ENCODE results near the gene NUP62.
"Not testable (repeated sequence)": the region's sequence is repeated elsewhere in the genome, so short reads cannot be mapped to it uniquely, and the experiment has no call there.

NUP62 gene

DNA sequence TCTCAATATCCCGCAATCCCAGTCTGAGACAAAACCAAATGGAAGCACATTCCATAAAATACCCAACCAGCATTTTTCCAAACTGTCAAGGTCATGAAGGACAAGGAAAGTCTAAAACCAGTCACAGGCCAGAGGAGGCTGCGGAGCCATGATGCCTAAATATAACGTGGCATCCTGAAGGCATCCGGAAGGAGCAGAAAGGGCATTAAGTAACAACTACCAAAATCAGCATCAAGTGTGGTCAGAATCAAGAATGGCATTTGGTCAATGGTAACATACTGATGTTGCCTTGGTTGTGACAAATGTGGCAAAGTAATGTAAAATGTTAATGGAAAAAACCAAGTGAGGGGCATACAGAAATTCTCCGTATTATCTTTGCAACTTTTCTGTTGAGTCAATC, 3.8 kb downstream of the NUP62 start:
- no peak for DNase-seq (ENCODE audit: low spot score)

DNA sequence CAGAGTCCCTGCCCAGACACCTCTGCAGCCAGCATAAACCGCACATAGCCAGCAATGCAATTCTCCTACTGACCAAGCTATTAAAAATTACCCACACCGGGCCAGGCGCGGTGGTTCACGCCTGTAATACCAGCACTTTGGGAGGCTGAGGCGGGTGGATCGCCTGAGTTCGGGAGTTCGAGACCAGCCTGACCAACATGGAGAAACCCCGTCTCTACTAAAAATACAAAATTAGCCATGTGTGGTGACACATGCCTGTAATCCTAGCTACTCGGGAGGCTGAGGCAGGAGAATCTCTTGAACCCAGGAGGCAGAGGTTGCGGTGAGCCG, 4.5 kb downstream of the NUP62 start:
- not testable (repeated sequence) for DNase-seq (ENCODE audit: low spot score)

DNA sequence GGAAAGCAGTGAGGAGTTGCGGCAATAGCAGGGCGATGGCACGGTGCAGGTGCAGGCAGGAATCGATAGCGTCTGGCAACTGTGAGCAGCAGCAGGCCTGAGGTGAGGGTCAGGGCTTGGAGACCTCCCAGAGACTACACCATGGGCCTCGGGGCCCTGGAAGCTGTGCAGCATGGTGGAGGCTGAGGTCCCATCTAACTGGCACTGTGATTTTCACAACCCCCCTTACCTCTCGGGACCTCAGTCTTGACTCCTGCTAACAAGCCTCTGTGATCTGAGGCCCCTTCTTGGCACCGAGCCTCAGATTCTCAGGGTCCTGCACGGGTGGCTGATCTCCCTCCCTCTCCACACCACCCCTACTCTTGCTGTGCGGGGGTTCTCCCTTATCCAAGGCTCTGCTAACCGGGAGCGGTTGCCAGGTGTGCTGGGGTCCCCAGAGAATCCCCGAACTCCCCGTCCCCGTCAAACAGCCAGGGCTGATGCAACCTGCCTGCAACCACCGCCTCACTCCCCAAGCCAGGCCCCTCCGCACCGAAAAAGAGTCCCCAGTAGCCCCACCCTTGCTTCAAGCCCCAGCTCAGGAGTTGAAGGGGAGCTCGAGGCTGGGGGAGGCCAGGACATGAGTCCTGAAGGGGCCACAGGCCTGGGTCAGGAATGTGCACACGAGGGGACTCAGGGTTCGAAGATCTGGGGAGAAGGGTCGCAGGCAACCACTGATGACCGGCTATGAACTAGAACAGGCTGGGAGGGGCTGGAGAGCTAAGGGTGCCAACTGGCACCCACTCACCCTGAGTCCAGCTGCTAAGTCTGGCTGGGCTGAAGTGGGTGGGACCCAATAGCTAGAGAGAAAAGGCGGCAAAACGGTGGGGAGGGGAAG, 5.1 kb downstream of the NUP62 start:
- no peak for DNase-seq (ENCODE audit: low spot score)

DNA sequence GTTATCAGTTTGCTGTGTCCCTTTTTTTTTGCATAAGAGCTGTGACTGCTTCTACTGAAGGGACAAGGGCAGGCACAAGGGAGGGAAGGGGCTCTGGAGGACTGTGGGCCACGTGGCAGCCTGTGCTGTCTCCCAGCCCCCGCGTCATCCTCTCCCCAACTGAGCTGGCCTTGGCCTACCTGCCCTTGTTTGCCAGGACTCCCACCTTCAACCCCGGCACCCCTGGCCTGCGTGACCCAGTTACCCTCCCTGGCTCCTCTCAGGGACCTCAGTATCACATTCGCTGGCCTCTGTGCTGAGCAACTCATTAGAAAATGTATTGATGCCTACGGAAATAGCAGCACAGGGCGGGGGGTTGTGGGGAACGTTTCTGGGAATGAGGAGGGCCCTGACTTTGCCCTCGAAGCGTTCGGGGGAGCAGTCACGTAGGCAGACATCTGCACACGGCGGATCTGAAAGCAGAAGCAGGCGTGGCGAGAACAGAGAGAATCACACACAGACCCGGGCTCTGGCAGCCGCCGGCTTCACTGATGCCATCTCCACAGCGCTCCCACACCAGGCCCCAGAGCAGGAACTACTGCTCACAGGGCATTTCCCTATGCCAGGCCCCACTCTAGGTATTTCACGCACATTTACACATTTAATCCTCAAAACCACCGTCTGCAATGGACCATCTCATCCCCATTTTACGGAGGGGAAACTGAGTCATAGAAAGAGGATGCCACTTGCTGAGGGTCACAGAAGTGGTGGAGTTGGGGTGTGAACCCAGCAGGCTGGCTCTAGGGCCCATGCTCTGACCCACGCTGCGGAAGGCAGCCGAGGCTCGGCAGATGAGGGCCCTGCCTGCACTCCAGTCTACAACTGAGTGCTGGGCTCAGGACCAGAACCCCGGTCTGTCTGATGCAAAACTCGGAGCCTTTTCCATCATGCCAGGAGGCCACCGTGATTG, 6.0 kb downstream of the NUP62 start:
- DNase-seq (ENCODE audit: low spot score): no peak

DNA sequence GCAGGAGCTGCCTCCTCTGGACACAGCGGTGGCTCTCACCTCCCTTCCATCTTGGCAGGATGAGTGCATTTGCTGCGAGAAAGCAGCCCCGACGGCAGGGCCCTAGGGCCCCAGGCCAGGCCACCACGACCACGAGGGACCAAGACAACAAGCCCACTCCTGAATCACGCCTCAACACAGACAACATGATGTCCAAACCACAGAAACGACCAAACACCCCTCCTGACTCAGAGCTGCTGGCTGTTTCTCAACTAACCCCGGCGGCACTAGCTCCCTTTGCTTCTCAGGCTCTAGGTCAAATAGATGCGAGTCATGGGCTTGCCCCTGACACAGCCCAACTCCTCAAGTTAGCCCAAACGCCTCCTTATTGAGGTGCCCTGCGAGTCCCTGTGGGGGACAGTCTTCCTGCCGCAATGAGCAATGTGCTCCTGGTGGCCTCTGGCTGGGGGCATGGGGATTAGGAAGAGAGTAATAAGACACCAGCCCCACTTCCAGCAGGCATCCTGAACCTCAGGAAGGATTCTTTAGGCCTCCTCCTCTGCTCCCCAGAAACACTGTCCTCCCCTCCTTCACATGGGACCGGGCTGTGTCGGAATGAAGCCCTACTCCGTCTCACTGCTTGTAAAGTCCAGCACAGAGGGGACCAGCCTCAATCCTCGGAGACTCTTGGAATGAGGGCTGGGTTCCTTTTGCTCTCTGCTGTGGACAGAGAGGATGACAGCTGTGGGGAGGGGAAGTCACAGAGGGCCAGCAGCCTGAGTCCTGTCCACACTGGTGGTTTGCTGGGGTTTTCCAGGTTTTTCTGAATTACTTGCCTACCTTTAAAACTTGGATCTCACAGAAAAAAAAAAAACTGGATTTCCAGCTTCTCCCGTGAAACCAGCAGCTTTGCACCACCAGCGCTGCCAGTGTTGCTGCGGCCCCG, 7.2 kb downstream of the NUP62 start:
- no peak for DNase-seq (ENCODE audit: low spot score)

DNA sequence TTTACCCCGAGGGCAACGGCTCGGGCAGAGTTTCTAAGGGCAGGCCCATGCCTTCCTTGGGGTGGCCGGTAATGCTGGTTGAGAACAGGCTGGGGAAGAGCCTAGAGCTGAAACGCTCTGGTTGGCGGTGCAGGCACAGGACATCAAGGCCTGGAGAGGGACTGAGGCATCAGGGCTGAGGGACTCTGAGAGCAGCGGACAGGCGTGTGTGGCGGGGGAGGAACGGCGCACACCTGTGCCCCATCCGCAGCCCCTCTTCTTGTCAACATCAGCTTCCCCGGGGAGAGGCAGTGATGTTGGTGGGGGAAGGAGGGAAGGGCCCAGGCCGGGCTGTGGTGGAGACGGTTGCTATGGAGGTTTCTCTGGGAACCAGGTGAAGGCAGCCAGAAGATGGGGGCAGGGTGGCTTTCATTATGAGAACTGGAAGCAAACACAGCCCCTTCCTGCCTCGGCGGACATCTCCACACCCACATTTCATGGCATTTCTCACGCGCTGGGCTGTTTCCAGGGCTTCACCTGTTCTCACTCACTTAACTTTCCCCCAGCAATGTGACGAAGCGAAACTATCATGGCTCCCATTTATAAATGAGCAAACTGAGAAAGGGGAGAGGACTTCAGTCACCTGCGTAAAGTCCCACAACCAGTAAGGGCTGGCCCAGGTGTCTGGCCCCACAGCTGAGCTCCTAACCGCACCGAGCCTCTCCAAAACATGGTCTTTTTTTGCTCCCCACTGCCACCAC, 8.5 kb downstream of the NUP62 start:
- no peak for DNase-seq (ENCODE audit: low spot score)

DNA sequence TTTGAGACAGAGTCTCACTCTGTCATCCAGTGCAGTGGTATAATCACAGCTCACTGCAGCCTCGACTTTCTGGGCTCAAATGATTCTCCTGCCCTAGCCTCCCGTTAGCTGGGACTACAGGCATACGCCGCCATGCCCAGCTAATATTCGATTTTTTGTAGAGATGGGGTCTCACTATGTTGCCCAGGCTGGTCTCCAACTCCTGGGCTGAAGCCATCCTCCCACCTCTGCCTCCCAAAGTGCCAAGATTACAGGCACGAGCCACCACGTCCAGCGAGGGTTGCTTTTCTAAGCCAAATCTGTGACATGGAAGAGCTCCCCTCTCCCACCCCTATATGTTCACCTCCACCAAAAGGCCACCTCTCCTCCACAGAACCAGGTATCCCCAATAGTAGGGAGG, 11.2 kb downstream of the NUP62 start:
- DNase-seq (ENCODE audit: low spot score): no peak

DNA sequence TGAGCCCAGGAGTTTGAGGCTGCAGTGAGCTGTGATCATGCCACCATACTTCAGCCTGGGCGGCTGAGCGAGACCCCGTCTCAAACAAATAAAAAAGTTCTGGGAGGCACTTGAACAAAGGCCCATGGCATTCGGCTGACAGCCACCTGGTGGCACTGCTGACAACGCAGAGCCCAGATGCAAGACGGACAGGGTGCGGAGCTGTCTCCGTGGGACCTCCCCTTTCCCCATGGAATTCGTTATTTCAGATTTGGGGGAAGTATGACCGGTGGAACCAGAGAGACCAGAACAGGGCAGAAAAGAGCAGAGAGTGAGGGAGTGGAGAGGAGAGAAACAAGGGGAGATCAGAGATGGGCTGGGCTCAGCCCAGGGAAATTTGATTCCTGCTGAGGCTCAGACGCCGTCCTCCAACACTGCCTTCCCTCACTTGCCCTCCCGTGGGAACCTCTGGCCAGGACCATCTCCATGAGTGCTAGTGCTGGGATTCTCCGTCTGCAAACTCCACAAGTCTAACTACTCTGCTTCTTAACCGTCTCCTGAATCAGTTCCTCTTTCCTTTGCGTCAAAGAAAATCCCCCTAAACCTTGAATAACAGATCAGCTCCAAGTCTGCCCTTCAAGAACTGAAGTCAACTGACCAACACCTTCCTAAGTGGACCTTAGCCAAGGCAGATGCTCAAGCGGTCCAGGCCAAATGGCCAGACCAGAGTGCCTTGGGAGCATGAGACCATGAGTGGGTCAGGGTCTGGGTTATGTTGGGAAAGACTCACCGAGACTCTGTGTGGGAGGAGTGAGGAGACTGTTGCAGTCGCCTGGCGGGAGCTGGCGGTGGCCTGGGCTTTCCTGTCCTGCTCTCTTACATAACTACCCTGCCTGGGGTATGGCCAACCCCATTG, 12.2 kb downstream of the NUP62 start:
- peak; percentile 67 for DNase-seq (ENCODE audit: low spot score)

DNA sequence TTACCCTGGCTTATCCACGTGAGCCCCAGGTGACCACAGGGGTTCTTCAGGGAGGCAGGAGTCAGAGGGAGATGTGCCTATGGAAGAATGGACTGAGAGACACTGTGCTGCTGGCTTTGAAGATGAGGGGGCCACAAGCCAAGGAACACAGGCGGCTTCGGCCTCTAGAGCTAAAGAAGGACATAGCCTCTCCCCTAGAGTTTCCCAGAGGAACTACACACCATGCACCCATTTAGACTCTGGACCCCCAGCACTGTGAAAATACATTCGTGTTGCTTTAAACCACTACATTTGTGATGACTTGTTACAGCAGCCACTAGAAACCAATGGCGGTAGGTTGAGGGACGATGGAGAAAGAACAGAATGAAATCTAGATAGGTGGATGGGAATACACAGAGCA, 14.0 kb downstream of the NUP62 start:
- no peak for DNase-seq (ENCODE audit: low spot score)

DNA sequence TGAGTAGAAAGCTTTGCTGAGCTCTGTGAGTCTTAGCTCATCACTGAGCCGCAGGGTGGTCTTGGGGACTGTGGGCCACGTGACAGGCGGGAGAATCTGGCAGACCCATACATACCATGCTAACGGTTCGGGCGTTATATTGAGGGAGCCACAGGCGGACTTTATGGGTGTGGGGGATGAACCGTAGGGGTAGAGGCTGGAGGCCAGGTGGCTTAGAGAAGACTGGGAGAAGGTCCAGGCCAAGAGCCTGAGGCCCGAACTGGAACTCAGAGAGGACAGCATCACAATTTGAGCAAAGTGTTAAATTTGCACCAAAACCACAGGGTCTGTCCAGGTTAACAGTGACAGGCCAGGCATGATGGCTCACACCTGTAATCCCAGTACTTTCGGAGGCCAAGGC, 15.6 kb downstream of the NUP62 start:
- DNase-seq (ENCODE audit: low spot score): no peak

DNA sequence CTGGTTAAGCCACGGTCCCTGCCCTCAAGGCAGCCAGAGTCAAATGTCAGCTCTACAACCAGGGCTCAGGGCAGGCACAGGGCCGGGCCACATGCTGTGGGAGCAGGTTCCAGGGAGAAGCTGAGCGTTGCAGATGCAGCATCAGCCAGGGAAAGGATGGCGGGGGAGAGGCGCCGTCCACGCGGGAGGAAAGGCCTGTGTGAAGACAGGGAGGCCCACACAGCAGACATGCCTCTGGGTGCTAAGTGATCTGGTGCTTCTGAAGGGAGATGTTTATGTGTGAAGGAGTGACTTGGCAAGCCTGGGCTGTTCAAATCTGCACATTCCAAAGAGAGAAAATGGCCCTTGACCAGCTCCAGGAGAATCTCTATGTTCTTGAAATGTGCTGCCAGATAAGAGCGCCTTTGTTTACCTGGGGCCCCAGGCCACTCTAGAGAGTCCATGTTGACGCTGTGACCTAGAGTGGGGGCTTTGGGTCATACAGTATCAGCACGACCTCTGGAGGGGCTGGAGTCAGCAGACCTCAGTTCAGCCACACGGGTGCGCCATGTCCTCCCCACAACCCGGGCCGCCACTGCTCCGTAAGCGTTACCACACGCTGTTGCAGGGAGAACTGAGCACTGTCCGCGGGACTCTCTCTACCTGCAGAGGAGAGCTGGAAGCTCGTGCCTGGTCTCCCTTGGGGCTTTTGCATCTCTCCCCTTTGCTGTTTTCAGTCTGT, 16.2 kb downstream of the NUP62 start:
- DNase-seq (ENCODE audit: low spot score): peak; percentile 59

DNA sequence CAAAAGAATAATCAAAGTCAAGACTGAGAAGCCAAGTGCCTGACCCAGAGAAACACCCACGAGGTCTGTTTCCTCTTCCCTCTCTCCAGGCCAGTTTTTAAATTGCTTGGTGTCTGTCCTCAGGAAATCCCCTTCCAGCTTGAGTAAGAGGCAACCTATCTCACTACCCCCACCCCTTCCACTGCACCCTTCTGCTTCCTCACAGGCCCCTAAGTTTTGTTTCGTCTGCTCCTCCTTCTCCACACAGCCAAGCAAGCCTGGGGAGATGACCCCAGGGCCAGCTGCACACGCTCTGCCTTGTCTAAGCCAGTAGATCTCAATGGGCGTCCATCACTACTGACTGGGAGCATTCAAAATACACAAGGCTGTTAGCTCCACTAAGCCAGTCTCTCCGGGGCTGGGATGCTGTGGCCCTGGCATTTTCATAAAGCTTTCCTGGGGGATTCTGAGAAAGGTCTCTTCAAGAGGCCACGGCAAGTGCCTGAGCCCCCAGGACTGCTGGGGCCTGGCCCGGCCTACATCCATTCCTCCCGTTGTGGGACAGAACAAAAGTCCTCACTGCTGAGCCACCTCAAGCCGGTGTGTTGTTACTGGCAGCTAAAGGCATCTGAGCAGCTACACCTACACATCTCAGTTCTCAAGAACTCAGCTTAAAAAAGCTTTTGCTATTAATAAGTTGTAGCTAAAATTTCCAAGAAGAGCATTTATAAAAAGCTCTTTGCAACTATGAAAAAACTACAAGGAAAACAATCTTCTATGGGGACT, 17.7 kb downstream of the NUP62 start:
- DNase-seq (ENCODE audit: low spot score): no peak

DNA sequence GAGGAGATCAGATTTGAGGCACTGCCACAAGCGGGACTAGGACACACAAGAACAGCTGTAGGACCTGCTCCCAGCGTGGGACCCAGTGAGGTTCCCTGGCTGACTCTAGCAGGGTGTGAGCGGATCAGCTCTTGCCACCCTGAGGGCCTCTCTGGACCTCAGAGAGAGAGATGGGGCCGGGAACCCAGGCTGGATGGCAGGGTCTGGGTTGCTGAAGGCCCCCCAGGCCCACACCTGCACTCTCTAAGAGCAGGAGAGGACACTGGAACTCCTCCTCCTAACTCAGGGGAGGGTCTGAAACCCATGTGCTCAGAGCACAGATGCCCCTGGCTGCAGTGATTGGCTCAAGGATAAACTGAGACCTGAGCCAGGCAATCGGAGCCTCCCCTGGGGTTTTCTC, 19.1 kb downstream of the NUP62 start:
- no peak for DNase-seq (ENCODE audit: low spot score)

DNA sequence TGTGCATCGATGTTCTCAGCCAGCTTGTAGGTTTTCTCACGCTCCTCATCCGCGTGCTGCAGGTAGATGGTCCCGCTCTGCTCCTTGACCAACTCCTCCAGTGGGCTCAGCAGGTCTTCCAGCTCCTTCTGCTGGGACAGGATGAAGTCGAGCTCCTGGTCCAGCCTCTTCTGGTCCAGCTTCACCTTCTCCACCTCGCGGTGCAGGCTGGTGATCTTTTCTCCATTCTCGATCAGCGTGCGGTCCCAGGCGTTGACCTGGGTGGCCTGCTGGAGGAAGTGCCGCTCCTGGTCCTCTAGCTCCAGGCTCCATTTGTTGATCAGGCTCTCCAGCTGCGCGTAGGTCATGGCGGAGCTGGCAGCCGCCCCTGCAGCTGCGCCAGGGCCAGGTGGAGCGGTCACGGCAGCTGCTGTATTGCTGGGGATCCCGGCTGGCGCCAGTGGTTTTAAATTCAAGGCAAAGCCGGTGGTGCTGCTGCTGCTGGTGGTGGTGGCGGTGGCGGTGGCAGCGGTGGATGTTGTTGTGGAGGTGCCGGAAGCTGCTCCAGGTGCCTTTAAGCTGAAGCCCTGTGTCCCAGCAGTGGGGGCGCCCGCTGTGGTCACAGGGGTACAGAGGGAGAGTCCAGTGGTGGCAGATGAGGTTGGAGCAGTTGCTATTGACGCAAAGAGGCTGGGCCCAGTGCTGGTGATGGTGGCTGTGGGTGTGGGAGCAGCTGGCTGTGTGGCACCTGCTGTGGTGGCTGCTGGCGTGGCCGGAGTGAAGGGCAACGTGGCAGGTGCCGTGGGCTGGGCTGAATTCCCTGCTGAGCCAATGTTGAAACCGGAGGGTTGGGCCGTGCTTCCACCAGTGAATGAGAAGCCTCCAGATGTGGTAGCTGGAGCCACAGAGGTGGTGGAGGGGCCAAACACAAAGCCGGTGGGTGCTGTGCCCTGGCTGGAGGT, 20.6 kb downstream of the NUP62 start:
- no peak for DNase-seq (ENCODE audit: low spot score)

DNA sequence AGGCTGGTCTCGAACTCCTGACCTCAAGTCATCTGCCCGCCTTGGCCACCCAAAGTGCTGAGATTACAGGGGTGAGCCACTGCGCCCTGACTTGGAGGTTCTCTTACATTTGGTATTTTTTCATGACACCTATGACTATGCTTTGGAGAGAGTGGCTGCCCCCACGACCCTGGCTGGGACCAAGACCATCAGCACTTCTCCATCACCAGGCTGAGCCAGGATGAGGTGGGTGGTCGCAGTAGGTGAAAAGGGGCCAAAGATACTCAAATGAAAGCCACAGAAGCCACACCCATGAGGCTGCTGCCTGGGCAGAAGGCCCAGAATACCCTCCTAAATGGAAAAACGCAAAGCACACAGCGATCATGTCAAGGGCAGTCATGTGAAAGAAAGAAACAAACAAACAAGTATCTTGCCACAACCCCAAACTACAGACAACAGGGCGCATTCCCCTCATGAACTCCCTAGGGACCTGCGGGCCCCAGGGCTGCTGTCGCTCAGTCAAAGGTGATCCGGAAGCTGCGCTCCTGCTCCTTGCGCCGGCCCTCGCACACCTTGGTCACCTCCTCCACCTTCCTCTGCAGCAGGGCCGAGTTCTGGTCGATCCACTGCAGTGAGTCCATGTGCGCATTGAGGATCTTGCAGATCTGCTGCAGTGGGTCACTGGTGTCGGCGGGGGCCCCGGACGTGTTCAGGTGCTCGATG, 21.4 kb downstream of the NUP62 start:
- no peak for DNase-seq (ENCODE audit: low spot score)

DNA sequence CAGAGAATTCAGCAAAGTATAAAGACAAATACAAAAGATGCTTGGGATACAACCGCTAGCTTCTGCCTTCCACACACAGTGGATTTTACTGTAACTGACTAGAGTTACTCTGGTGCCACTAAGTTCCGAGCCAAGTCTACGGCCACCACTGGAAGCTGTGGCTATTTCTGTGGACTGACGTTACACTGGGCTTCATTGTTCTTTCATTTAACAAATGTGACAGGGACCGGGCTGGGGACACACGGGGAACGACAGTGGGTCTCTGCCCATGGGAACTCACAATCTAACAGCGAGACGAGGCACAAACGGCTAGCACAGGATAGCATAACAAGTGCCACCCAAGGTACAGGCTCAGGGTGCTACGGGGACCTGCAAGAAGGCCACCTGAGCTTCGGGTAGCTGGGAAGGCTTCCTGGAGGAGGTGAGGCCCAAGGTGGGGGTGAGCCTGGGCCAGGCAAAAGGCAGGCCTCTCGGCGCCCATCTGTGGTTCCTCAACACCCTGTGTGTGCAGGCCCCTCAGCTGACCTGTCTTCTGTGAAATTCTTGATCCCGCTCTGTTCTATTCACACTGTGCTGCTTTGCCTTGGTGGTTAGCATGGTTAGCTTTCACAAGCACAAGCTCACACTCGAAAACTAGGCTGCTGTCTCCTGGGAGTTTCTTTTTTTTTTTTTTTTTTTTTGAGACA, 22.3 kb downstream of the NUP62 start:
- no peak for DNase-seq (ENCODE audit: low spot score)

DNA sequence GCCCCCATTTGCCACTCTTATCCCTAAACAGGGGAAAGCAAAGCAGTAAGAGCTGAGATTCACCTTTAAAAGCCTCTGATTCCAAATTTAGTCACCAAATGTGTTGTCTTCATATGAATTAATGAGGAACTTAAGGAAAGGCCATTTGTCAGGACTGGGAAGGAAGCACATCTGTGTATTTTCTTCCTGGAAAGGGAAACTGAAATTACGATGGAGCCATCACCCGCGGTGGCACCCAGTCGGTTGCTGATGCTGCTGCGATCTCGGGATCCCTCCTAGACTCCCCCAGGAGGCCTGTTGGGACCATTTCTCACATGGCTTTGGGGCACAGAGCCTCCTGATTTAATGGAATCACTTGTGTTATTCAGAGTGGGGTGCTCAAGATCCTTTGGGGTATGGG, 25.2 kb downstream of the NUP62 start:
- no peak for DNase-seq (ENCODE audit: low spot score)
